C4-2B (cell line): Measurements from ENCODE around the gene CHD2.

Experiments
- CTCF ChIP-seq: fragments of 450-650 bp; conservative IDR thresholded peaks from 2 replicates; pipeline ENCODE4 v1.5.1; 2017; ENCODE audit warnings: mild to moderate bottlenecking
- ZFX ChIP-seq: fragments of 450-650 bp; IDR thresholded peaks from 2 replicates; pipeline ENCODE4 v1.6.1; 2017

DNA sequence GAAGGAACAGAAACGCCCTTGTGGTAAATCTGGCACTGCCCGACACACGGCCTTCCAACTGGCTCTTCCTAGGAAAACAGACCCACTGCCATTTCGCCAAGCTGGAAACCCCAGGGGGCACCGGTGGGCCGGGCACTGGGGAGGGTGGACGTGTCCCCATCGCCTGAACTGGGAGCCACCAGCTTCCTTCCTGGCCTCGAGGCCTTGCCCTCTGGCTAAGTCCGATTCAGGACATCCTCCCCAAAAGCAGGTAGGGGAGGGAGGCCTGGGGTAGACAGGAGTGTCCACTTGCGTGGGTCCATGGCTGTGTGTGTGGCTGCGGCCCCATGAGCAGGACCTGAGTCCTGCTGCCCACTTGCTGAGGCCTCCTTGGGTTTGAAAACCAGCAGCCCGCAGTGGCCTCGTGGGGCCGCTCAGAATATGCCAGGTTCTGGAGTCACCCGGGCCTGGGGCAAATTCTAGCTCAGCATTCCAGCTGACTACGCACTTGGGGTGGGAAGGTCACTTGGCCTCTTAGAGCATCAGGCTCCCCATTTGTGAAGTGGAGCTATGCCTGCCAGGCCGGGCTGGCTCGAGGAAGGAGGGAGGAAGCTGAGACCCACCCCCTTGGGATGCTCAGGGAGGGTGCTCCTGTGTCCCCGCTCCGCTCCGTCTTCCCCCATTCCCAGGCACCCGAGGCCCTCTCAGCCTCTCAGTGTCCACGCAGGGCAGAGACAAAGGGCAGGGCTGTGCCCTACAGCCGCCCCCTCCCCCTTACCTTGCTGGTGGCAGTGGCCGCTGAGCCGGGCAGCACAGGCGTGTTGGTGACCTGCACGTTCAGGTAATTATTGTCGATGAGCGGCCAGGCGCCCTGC, 151.3 kb downstream of the CHD2 start:
- TF ChIP-seq CTCF (no peak), ZFX (no peak)
